ENCODE measurements around the gene WDR83.

WDR83 gene

GRCh38 chr19:12720296-12720695 is 53.7 kb downstream of the WDR83 start:
- no peak for DNase-seq

DNA sequence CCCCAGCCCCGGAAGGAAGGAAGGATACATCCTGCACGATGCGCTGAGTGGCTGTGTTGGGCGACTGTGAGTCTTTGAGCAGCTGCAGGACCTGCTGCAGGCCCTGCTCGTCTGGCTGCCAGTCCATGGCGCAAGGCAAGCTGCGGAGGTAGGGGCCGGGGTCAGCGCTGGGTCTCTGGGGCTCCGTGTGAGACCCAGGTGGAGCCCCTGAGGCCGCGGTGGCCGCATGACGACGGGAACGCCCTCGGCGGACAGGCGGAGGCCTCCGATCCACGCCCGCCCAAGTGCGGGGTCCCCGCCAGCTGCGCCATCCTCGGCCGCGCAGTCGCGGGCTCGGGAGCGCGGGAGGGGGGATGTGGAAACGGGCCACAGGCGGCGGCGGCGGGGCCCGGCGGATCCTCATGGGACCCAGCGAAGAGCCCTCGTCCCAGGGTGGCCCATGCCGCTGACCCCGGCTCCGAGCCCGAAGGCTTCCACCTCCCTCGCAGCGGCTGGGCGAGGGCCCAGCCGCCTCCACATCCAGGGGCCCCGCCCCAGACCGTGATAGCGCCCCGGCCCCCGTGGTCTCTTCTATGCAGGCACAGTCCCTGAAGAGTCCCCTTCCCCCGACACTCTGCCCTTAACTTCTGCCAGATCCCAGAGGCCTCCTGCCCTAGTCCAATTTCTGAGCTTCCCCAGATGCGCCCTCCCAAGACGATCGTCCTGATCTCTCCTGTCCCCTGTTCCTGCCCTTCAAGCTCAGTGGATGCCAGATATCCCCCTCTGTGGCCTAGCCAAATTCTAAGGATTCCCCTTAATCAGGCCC is 54.4 kb downstream of the WDR83 start:
- DNase-seq = no peak

DNA sequence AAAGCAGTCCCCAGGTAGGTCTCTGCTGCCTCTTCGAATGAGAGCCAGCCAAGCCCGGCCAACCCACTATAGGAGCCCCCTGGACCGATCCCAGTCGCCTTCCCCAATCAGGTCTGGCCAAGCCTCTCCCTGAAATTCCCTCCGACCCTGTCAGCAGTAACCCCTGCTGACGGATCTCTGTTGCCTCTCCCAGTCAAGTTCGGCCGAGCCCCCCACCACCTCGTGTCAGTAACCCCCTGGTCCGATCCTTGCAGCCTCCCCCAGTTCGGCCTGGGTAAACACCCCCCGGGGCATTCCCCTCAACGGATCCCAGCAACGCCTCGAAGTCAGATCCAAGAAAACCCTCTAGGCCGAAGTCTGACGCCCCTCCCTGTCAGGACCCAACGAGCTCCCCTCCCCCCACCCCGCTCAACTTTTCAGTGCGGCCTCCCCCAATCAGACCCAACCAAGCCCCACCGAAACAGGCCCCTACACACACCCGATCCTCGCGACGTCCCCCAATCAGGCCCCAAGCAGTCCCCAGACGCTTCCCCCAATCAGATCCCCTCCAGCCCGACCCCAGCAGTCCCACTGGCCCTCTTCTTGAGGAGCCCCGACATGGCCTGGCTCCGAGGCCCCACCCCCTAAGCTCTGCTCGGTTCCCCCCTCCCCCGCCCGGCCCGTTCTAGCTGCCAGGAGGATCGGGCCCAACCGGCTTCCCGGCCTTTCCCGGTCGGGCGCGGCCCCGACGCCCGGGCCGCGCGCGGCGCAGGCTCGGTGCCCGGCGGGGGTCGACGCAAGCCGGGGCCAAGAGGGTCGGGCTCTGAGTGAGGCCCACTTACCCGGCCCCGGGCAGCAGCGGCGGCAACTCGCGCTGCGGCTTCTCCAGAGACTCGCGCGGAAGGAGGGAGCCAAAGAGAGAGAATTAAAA is 55.3 kb downstream of the WDR83 start:
- no peak for DNase-seq

DNA sequence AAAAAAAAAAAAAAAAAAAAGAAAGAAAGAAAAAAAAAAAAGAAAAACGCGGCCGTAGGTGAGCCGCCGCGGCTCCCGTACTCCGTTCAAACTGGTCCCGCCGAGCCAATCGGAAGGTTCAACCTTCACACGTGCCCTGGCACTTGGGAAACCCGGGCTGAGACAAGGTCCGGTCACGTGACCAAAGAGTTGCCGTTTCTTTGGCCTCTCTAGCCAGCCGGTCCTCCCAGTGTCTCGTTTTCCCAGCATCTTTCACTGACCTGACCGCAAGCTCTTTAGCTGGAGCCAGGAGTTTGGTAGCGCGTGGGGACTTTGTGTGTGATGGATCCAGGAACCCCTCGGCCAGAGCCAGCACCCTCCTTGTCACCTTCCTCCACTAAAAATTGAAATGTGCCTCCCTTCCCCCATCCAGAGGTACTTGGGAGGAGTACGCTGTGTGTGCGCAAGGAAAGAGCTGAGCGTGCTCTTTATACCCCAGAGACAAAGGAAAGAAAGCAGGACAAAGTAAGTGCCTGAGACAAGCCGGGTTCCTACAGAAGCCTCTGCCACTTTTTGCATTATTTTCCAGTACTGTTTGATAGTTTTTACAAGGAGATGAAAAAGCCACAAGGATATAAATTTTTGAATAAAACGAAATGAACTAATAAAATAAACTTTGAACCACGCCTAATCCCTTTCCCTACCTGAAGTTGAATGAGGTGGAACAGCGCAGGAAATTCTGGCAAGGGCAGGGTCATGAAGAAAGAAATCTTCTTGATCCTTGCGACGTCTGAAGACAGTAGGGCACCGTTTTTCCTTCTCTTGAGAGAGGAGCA is 56.2 kb downstream of the WDR83 start:
- DNase-seq = peak; percentile 82

DNA sequence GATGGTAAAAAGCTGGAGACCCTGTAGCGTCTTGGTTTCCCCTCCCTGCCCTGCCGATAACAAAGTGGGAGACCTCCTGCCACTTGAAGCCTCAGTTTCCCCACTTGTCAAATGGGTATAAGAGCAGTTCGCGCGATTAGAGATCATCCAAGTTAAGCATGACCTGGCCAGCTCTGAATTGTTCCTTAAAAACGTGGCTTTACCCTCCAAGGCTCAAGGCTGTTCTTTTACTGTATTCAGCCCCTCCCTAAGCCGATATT is 56.7 kb downstream of the WDR83 start:
- DNase-seq = no peak

- no peak for DNase-seq
Observed at GRCh38 chr19:12723641-12724426, 57.2 kb downstream of the WDR83 start, which contains the start of gene TNPO2. TSS of gene TNPO2 (minus strand) at chr19:12723932. CDS start at chr19:12720977, 2,955 bp downstream.

Data from GOT3 (cell line).